Activated T-helper 17 cell treated with anti-CD3 and anti-CD28 coated beads, Interleukin-2, amount 50 U/mL, for 72 hours (primary cell): ENCODE results near the gene C22orf39. TPM values are rescaled to one million over a fixed set of nuclear protein-coding genes. Genes with fewer than 3 reads are reported as not detected.

Experiments used
- ATAC-seq: fragments of 150-1000 bp; cut with Tn5 transposase; replicated peaks from 2 replicates; pipeline ENCODE4 v1.10.0; 2021; ENCODE audit warnings: mild to moderate bottlenecking, moderate library complexity
- H3K27ac Mint-ChIP-seq: one replicate; pipeline ENCODE4 v1.8.0; 2022; ENCODE audit warnings: mixed read lengths
- H3K27me3 Mint-ChIP-seq: one replicate; pipeline ENCODE4 v1.8.0; 2022; ENCODE audit warnings: mixed read lengths
- H3K36me3 Mint-ChIP-seq: one replicate; pipeline ENCODE4 v1.8.0; 2022; ENCODE audit warnings: low read depth, mild to moderate bottlenecking, mixed read lengths
- H3K4me1 Mint-ChIP-seq: one replicate; pipeline ENCODE4 v1.8.0; 2022; ENCODE audit warnings: mixed read lengths
- H3K4me3 Mint-ChIP-seq: one replicate; pipeline ENCODE4 v1.8.0; 2022; ENCODE audit warnings: mild to moderate bottlenecking, mixed read lengths
- H3K9me3 Mint-ChIP-seq: one replicate; pipeline ENCODE4 v1.8.0; 2022; ENCODE audit warnings: mixed read lengths
- total RNA-seq, 2 donors: library from RNA; stranded (reverse); gene quantifications; one replicate each; pipeline ENCODE4 v1.2.3, GENCODE V29; 2022

The C22orf39 gene
- total RNA-seq, 2 donors from 2014 or later, result 18.6 to 21.7 TPM

DNA sequence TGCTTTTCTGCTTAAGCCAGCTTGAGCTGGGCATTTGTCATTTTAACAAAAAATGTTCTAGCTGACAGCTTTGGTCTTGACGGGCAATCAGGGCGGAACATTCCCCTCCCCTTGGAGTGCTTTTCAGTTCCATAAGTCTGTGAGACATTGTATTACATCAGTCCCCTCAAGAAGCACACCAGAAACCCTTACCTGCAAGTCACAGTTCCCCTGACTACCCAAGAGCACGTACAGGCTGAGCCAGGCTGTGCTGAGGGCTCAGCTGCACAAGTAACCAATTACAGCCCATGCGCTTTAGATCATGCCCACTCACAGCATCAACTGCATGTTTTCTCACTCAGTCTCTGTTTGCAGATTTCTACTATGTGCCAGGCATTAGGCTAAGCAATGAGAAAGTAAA lies 35.0 kb downstream of the C22orf39 start:
- peaks cover 53% of the 10 kb centered on the region for H3K36me3 Mint-ChIP-seq
- no peak for ATAC-seq
- no peaks in the 10 kb centered on the region for H3K27me3 Mint-ChIP-seq
- no peaks in the 10 kb centered on the region for H3K9me3 Mint-ChIP-seq
- H3K4me1 Mint-ChIP-seq, result peaks cover 17% of the 10 kb centered on the region
- H3K4me3 Mint-ChIP-seq, result no peak overlapping the region
- H3K27ac Mint-ChIP-seq, result peak overlapping the region; percentile 66

DNA sequence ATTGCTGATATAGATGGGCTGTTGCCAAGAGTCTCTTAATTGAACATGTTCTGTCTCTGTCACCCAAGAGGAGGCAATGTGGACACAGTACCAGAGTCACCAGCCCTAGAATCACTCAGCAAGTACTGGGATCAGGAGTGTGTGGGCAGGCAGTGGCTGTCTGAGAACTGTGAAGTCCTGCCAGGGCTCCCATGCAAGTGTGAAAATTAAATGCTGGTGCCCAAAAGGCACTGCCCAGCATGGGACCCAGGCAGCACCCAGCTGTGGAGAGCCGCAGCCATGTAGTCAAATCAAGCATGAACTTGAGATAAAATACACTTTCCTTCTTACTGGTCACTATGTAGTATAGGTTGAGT lies 35.8 kb downstream of the C22orf39 start:
- no peaks in the 10 kb centered on the region for H3K9me3 Mint-ChIP-seq
- no peak overlapping the region for H3K4me3 Mint-ChIP-seq
- H3K36me3 Mint-ChIP-seq, result peaks cover 55% of the 10 kb centered on the region
- no peak for ATAC-seq
- peaks cover 17% of the 10 kb centered on the region for H3K4me1 Mint-ChIP-seq
- peak overlapping the region; percentile 80 for H3K27ac Mint-ChIP-seq
- H3K27me3 Mint-ChIP-seq, result no peaks in the 10 kb centered on the region

DNA sequence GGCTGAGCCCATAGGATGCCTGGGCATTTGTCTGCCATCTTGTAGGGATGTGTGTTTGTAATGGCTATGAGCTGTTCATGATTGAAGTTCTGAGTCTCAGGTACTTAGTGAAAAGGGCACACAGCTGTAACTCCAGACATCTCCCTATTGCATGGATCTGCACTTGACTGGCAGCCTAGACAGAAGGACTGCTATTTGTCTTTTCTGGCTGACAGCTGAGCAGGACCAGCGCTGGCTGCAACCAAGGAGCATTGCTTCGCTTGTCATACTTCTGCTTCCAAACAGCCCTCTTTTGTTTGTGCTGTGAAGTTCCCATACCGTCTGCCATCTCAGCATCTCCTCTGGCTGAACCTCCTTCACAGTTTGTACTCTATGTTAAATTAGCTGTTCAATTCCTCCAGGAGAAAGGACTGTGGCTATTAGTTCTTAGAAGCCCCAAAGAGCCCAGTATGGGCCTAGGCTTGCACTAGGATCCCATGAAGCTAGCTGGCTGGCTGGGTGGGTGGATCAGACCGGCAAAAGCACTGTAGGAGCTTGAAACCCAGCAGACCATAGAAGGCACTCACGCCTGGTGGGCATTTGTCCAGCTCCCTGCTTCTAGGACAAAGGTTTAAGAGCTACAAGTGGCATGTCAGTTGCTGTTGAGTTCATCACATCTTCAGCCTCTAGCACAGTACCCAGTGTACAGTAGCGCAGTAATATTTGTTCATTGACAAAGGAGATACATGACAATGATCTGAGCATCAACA lies 36.4 kb downstream of the C22orf39 start:
- Mint-ChIP-seq H3K9me3 (no peaks in the 10 kb centered on the region), H3K27me3 (no peaks in the 10 kb centered on the region), H3K36me3 (peaks cover 57% of the 10 kb centered on the region), H3K27ac (peak overlapping the region; percentile 80), H3K4me3 (no peak overlapping the region), H3K4me1 (peaks cover 17% of the 10 kb centered on the region)
- ATAC-seq, result no peak

DNA sequence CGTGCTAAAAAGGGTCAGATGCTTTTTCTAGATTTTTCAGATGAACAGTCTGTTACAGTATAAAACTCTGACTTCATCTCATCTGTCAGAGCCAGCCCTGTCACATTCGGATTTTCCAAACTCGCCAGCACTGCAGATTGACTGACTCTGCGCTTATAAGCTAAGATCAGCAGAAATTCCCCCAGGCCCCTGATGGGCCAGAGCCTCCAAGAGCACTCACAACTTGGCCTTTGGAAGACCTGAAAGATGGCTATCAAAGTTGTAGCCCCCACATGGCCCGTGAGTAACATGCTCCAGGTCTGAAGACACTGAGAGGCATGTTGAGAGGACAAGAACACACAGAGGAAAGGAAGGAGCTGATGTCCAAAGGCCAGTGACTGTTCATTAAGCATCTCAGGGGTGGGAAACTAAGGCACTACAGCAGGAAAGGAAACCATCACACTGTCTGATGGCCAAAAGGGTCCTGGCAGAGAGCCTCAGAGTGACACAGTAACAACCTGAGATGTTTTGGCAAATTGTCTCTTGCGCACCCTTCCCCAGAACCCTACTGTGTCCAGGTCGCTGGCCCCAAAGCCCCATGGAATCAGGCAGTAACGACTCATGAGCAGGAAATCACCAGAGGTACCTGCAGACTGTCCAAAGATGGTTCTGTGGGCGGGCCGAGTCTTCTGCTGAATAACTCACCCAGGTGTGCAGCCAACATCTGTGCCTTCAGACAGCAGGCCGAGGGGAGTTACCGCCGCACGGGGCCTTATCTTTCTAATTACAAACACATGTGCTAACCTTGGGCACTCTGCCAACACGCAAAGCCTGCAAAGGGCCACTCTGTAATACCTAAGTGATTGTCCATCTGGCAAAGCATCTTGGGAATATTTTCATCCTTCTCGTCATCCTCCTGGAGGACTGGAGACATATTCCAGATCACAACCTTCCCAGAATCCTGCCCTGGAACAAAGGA lies 39.6 kb downstream of the C22orf39 start:
- peaks cover 6% of the 10 kb centered on the region for H3K4me1 Mint-ChIP-seq
- peaks cover 83% of the 10 kb centered on the region for H3K36me3 Mint-ChIP-seq
- no peak overlapping the region for H3K27ac Mint-ChIP-seq
- no peak for ATAC-seq
- H3K4me3 Mint-ChIP-seq, result no peak overlapping the region
- H3K9me3 Mint-ChIP-seq, result no peaks in the 10 kb centered on the region
- no peaks in the 10 kb centered on the region for H3K27me3 Mint-ChIP-seq

DNA sequence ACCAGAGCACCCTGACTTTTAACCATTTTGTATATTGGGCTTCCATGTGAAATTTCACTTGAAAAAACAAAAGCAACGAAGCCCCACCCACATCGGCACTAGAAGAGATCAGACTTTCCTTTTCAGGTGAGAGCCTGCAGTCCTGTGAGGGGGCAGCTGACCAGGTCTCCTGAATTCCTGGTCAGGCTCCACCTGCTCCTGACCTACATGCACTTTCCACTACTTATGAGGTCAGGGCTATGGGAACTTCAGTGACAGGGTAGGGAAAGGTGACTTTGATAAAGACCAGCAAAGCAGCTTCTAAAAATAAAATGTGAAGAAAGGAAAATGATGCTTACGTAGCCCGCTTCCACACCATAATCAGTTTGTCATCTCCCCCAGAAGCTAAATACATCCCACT lies 40.7 kb downstream of the C22orf39 start:
- Mint-ChIP-seq H3K27me3 (no peaks in the 10 kb centered on the region), H3K36me3 (peaks cover 94% of the 10 kb centered on the region), H3K27ac (no peak overlapping the region), H3K9me3 (no peaks in the 10 kb centered on the region), H3K4me3 (no peak overlapping the region), H3K4me1 (no peaks in the 10 kb centered on the region)
- no peak for ATAC-seq

DNA sequence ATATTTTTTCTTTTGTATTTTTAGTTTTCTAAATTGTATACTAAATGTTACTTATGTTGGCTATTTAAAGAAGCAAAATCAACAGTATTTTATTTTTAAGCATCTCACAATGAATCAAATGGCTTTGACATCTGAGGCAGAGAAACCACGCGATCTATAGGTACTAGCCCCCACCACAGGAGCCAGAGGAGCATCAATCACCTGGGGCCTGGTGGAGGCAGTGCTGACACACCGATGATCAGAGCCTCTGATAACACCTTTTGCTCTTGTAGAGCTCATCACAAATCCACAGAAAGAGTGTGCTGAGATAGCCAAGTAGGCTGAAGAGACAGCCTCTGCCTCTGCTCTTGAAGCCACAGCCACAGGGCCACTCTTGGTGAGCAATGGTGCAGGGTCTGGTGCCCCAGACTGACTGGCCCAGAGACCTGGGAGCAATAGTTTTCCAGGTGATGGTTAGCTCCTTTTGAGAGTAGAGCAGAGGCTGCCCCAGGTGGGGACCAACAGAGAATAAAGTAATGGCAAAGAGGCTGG lies 41.2 kb downstream of the C22orf39 start:
- H3K36me3 Mint-ChIP-seq, result peaks cover 99% of the 10 kb centered on the region
- H3K27ac Mint-ChIP-seq, result no peak overlapping the region
- H3K9me3 Mint-ChIP-seq, result no peaks in the 10 kb centered on the region
- H3K27me3 Mint-ChIP-seq, result no peaks in the 10 kb centered on the region
- H3K4me1 Mint-ChIP-seq, result no peaks in the 10 kb centered on the region
- no peak for ATAC-seq
- no peak overlapping the region for H3K4me3 Mint-ChIP-seq

DNA sequence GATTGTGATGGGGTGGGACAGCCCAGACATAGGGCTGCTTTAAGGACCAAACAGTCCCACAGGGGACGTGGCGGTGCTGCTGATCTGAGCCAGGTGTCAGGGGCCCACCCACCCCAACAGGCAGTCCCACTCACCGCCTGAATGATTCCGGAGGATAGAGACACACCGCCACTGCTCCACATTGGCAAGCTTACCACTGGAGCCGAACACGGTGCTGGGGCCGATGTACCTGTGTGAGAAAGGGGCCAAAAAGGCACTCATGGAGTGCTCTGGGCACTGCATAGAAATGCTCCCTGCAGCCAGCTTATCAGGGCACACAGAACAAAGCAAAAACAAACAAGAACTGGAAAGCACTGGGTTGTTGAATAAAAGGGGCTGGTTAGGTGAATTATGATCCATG lies 41.9 kb downstream of the C22orf39 start:
- no peaks in the 10 kb centered on the region for H3K27me3 Mint-ChIP-seq
- H3K36me3 Mint-ChIP-seq, result peaks cover 99% of the 10 kb centered on the region

DNA sequence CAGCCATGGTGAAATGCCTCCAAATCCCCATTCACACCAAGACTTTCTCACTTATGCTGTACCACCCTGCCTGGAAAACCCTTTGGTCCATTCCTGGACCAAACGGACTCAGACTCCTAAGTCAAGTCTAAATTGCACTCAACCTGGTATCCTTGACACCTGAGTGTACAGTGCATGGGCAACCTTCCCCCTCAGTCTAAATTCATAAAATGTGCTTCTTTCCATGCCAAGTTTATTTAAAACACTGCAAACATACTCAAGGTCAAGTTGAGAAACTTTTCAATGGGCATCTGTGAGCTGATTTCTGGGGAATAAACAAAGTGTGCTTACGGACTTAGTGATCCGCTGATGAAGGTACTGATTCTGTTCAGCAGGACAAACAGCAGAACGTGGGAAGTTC lies 42.4 kb downstream of the C22orf39 start:
- Mint-ChIP-seq H3K36me3 (peaks cover 99% of the 10 kb centered on the region), H3K9me3 (no peaks in the 10 kb centered on the region), H3K27me3 (no peaks in the 10 kb centered on the region), H3K4me3 (no peak overlapping the region), H3K4me1 (no peaks in the 10 kb centered on the region), H3K27ac (peak overlapping the region; percentile 10)
- ATAC-seq, result no peak

More for the DNA sequence above, 41.9 kb downstream of the C22orf39 start:
- no peak overlapping the region for H3K27ac Mint-ChIP-seq
- no peaks in the 10 kb centered on the region for H3K4me1 Mint-ChIP-seq
- ATAC-seq, result no peak
- H3K4me3 Mint-ChIP-seq, result no peak overlapping the region
- no peaks in the 10 kb centered on the region for H3K9me3 Mint-ChIP-seq

DNA sequence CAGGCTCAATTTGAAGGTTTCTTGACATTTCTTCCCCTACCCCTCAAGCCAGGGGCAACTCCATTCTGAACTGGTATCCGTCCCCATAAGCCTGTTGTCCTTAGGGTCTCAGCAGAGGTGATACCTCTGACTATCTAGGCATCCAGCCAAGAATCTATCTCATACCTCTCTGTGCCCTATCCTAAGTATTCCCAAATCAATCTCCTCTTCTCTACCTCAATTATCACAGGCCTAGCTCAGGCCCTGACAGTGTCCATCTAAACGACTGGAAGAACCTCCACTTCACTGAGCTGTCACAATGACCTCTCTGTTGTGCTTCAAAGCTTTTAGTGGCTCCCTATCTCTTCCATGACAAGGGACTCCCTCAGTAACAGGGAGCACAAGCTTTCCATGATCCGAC lies 42.8 kb downstream of the C22orf39 start:
- Mint-ChIP-seq H3K27ac (peak overlapping the region; percentile 10), H3K9me3 (no peaks in the 10 kb centered on the region), H3K4me1 (no peaks in the 10 kb centered on the region), H3K27me3 (no peaks in the 10 kb centered on the region), H3K4me3 (no peak overlapping the region), H3K36me3 (peaks cover 96% of the 10 kb centered on the region)
- no peak for ATAC-seq

DNA sequence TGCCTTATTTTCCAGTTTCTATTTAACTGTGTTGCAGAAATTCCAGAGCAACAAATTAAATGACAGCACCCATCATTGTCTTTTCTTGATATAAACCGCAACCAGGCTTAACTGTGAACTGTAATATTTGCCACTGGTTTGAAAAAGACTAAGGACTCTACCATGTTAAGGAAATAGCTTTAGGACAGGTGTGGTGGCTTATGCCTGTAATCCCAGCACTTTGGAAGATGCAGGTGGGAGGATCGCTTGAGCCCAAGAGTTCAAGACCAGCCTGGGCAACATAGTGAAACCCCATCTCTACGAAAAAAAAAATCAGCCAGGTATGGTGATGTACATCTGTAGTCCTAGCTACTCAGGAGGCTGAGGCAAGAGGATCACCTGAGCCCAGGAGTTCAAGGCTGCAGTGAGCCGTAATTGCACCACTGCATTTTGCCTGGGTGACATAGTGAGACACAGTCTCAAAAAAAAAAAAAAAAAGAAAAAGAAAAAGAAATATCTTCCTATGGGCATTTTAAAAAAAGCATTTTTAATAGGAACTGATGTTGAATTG lies 44.8 kb downstream of the C22orf39 start:
- Mint-ChIP-seq H3K4me1 (no peaks in the 10 kb centered on the region), H3K9me3 (no peaks in the 10 kb centered on the region), H3K4me3 (no peak overlapping the region), H3K27ac (no peak overlapping the region), H3K27me3 (no peaks in the 10 kb centered on the region), H3K36me3 (peaks cover 95% of the 10 kb centered on the region)
- ATAC-seq, result no peak

DNA sequence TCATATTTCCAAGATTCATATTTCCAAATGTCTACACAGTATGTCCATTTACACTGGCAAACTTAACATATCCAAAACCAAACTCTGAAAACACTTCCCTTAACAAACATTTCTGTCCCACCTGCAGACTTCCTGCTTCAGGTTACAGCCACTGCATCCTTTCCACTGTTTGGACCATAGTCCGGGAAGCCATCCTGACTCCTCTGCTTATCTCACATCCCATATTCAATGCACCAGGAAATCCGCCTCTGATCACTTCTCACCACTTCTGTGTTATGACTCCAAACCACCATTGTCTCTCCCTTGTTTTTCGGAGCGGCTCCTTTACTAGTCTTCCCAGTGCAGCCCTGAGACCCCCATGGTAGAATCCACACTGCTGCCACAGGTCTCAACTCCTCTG lies 46.0 kb downstream of the C22orf39 start:
- no peak for ATAC-seq
- no peaks in the 10 kb centered on the region for H3K4me1 Mint-ChIP-seq
- no peaks in the 10 kb centered on the region for H3K9me3 Mint-ChIP-seq
- peaks cover 95% of the 10 kb centered on the region for H3K36me3 Mint-ChIP-seq
- no peaks in the 10 kb centered on the region for H3K27me3 Mint-ChIP-seq
- H3K4me3 Mint-ChIP-seq, result no peak overlapping the region
- peak overlapping the region; percentile 66 for H3K27ac Mint-ChIP-seq

DNA sequence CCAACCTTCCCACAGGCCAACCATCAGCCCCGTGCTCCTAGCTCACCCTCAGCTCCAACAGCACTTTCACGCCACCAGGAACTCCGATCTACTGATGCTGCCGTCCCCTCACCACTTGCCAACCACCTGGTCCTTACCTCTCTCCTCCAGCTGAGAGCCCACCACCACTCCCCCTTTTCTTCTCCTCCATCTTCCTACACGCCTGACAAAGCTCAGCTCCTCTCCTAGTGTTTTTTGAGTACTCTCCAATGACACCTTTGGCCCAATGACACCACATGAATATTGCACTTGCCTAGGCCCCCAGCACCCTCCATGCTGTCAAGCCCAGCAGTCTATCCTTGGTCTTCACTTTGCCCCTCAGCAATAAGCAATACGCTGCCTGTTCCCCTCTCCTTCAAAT lies 46.6 kb downstream of the C22orf39 start:
- Mint-ChIP-seq H3K4me3 (no peak overlapping the region), H3K27ac (peak overlapping the region; percentile 5), H3K36me3 (peaks cover 95% of the 10 kb centered on the region), H3K9me3 (no peaks in the 10 kb centered on the region), H3K4me1 (no peaks in the 10 kb centered on the region), H3K27me3 (no peaks in the 10 kb centered on the region)
- no peak for ATAC-seq

DNA sequence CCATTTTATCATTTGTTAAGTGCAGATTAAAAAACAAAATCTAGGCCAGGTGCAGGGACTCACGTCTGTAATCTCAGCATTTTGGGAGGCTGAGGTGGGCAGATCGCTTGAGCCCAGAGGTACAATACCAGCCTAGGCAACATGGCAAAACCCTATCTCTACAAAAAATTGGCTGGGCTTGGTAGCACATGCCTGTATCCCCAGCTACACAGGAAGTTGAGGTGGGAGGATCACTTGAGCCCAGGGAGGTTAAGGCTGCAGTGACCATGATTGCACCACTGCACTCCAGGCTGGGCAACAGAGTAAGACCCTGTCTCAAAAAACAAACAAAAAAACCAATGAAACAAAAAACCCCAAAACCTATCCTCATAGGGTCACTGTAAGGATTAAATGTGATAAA lies 48.9 kb downstream of the C22orf39 start:
- Mint-ChIP-seq H3K36me3 (peaks cover 89% of the 10 kb centered on the region), H3K27me3 (no peaks in the 10 kb centered on the region), H3K4me3 (no peak overlapping the region), H3K27ac (no peak overlapping the region), H3K9me3 (no peaks in the 10 kb centered on the region), H3K4me1 (no peaks in the 10 kb centered on the region)
- ATAC-seq, result no peak

DNA sequence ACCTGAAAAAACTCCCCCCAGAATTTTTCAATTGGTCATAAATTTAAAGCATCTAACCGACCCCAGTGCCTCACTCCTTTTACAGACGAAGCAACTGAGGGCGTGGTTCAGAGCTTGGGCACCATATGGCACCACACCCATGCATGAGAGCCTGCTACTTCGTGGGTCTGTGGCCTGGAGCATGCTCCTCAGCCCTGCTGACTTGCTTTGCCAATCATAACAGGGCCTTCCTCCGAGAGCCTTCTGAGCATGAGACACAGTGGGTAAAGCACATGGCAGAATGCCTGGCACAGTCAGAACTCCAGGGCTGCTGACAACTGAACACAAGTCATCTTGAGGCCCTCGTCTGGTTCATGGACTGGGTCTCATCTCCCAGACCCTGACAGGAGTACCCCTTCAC lies 49.3 kb downstream of the C22orf39 start:
- no peaks in the 10 kb centered on the region for H3K4me1 Mint-ChIP-seq
- H3K4me3 Mint-ChIP-seq, result no peak overlapping the region
- no peak overlapping the region for H3K27ac Mint-ChIP-seq
- no peaks in the 10 kb centered on the region for H3K9me3 Mint-ChIP-seq
- ATAC-seq, result no peak
- H3K36me3 Mint-ChIP-seq, result peaks cover 91% of the 10 kb centered on the region
- H3K27me3 Mint-ChIP-seq, result no peaks in the 10 kb centered on the region
